Breast epithelium (tissue), 4 donors: ENCODE results near the gene SRCAP. TPM values are rescaled to one million over a fixed set of nuclear protein-coding genes. Genes with fewer than 3 reads are reported as not detected.

ENCODE experiments used
- DNase-seq, 2 donors: peaks; one replicate each; pipeline ENCODE4 v3.0.0-alpha.2; 2019; ENCODE audit warnings: low spot score in 2 of 2
- H3K27ac ChIP-seq, 2 donors: fragments of 200-600 bp; sonication (generic) in 1 of 2; one replicate each; pipeline ENCODE4 v1.5.1; 2016 to 2019; ENCODE audit warnings: mild to moderate bottlenecking in 1 of 2
- H3K27me3 ChIP-seq, 2 donors: fragments of 200-600 bp; sonication (generic) in 1 of 2; one replicate each; pipeline versions ENCODE4 v1.5.1 to v1.6.0; 2017 to 2019; ENCODE audit warnings: control low read depth in 1 of 2, mild to moderate bottlenecking in 1 of 2
- H3K36me3 ChIP-seq: fragments of 200-600 bp; one replicate; pipeline ENCODE4 v1.5.1; 2019
- H3K4me1 ChIP-seq, 2 donors: fragments of 200-600 bp; sonication (generic); one replicate each; pipeline ENCODE4 v1.5.1; 2016 to 2019; ENCODE audit warnings: control low read depth in 1 of 2
- H3K4me3 ChIP-seq, 3 donors: fragments of 200-600 bp; sonication (generic); 1 replicate in 2 of 3; 2 replicates in 1 of 3; pipeline ENCODE4 v1.5.1; 2016 to 2019; ENCODE audit warnings: mild to moderate bottlenecking in 3 of 3, moderate library complexity in 2 of 3
- H3K9me3 ChIP-seq, 2 donors: fragments of 200-600 bp; sonication (generic) in 1 of 2; one replicate each; pipeline ENCODE4 v1.5.1; 2016 to 2019; ENCODE audit warnings: control low read depth in 1 of 2
- POLR2A ChIP-seq: fragments of 450-650 bp; IDR thresholded peaks from one replicate; pipeline ENCODE4 v1.6.1; 2016; ENCODE audit warnings: antibody characterized with exemption, mild to moderate bottlenecking, moderate library complexity
- POLR2AphosphoS5 ChIP-seq, 3 donors: sonication (generic); formaldehyde crosslinking; IDR thresholded peaks; one replicate each; pipeline ENCODE4 v1.6.1; 2017; ENCODE audit warnings: antibody characterized with exemption in 3 of 3
- intact Hi-C: fragments of 100-400 bp; cut with DNase I; formaldehyde crosslinking; loops from one replicate; pipeline ENCODE4 v1.15.1; 2023; ENCODE audit warnings: low total_unique reads
- total RNA-seq, 3 donors: library from RNA; depleted of rRNA; stranded (reverse); fragments of >200 nt; gene quantifications; one replicate each; pipeline ENCODE4 v1.1.0, GENCODE V29; 2016
- TF ChIP-seq, protein P1 (sequence below), 3 donors: fragments of 450-650 bp; IDR thresholded peaks; one replicate each; pipeline ENCODE4 v1.5.1; 2016 to 2017; ENCODE audit warnings: antibody characterized with exemption in 3 of 3, mild to moderate bottlenecking in 3 of 3, moderate library complexity in 3 of 3

Gene SRCAP
- total RNA-seq, 3 donors from 2014 or later, result 19.0 to 24.9 (median 20.8) TPM

DNA sequence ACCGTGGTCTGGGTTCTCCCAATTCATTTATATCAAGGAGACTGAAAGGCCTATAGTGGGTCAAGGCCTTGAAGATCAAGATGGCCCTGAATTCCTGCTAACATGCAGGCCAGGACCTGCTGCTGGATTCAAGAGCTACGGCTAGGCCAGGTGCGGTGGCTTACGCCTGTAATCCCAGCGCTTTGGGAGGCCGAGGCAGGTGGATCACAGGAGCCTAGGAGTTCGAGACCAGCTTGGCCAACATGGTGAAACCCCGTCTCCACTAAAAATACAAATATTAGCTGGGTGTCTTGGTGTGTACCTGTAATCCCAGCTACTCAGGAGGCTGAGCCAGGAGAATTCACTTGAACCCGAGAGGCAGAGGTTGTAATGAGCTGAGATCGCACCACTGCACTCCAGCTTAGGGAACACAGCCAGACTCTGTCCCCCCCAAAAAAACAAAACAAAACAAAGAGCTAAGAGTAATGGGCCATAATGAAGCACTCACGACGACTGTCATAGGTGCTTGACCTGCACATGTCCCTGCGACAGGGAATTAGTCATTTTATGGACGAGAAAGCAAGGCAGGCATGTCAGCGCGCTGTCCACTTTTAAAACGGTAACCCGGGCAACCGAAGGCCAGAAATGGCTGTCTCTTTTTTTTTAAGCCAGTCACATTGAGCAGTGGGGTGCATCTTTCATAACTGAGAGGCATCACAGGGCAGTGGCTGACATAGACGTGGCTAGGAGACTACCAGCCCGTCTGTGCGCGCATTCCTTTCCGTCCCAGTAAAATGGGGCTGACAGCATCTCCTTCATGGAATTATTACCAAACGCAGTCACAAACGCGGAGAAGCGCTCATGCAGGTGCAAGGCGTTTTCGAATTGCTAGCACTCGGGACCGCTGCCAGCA is 41.8 kb upstream of the SRCAP start:
- Histone ChIP-seq H3K9me3 (no peaks in the 10 kb centered on the region), H3K4me1 (peaks cover 5 to 19% of the 10 kb centered on the region in 2 donors), H3K27ac (peak overlapping the region; percentile 97 to 99), H3K27me3 (no peaks in the 10 kb centered on the region), H3K36me3 (no peaks in the 10 kb centered on the region), H3K4me3 (peak overlapping the region; percentile 67 to 97 (median 79))
- TF ChIP-seq, protein P1, sequence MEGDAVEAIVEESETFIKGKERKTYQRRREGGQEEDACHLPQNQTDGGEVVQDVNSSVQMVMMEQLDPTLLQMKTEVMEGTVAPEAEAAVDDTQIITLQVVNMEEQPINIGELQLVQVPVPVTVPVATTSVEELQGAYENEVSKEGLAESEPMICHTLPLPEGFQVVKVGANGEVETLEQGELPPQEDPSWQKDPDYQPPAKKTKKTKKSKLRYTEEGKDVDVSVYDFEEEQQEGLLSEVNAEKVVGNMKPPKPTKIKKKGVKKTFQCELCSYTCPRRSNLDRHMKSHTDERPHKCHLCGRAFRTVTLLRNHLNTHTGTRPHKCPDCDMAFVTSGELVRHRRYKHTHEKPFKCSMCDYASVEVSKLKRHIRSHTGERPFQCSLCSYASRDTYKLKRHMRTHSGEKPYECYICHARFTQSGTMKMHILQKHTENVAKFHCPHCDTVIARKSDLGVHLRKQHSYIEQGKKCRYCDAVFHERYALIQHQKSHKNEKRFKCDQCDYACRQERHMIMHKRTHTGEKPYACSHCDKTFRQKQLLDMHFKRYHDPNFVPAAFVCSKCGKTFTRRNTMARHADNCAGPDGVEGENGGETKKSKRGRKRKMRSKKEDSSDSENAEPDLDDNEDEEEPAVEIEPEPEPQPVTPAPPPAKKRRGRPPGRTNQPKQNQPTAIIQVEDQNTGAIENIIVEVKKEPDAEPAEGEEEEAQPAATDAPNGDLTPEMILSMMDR (IDR thresholded peaks at IDR 0.05), result no peak
- no peak for TF ChIP-seq POLR2AphosphoS5 (IDR thresholded peaks at IDR 0.05)
- TF ChIP-seq POLR2A, result no peak
- intact Hi-C loops, result no loop called here
- DNase-seq, result no peak

- Histone ChIP-seq H3K4me3 (peak within 1 kb of the TSS; percentile 79 to 97 (median 85)), H3K9me3 (no peaks in the 10 kb centered on the region), H3K4me1 (peaks cover 5 to 25% of the 10 kb centered on the region in 2 donors), H3K27me3 (no peaks in the 10 kb centered on the region), H3K36me3 (peaks cover 4% of the 10 kb centered on the region), H3K27ac (peak within 1 kb of the TSS; percentile 97 to 99)
- intact Hi-C loops, result no loop called here
- TF ChIP-seq, protein P1 (IDR thresholded peaks at IDR 0.05), result peak; percentile 40 to 70 (median 47)
- peak; percentile 95 to 99 (median 99) for TF ChIP-seq POLR2AphosphoS5 (IDR thresholded peaks at IDR 0.05)
- peak; percentile 95 for TF ChIP-seq POLR2A
- DNase-seq, result peak; percentile 100
Measured at GRCh38 chr16:30657866-30658730, 40.9 kb upstream of the SRCAP start, which contains the start of gene FBRS. FBRS (plus strand) TSS chr16:30658431; CDS start chr16:30659519, 1,088 bp downstream.

- TF ChIP-seq, protein P1 (IDR thresholded peaks at IDR 0.05), result peak in 1 of 3 donors; percentile 10
- TF ChIP-seq POLR2AphosphoS5 (IDR thresholded peaks at IDR 0.05), result peak in 2 of 3 donors; percentile 39
- no peak for TF ChIP-seq POLR2A
- DNase-seq, result no peak
- intact Hi-C loops, result no loop called here
- Histone ChIP-seq H3K4me3 (peak overlapping the region; percentile 79 to 97 (median 85)), H3K4me1 (peaks cover 5 to 25% of the 10 kb centered on the region in 2 donors), H3K27ac (peak overlapping the region; percentile 97 to 99), H3K9me3 (no peaks in the 10 kb centered on the region), H3K27me3 (no peaks in the 10 kb centered on the region), H3K36me3 (peaks cover 4% of the 10 kb centered on the region)
Measured at GRCh38 chr16:30658731-30659506, 40.1 kb upstream of the SRCAP start.

DNA sequence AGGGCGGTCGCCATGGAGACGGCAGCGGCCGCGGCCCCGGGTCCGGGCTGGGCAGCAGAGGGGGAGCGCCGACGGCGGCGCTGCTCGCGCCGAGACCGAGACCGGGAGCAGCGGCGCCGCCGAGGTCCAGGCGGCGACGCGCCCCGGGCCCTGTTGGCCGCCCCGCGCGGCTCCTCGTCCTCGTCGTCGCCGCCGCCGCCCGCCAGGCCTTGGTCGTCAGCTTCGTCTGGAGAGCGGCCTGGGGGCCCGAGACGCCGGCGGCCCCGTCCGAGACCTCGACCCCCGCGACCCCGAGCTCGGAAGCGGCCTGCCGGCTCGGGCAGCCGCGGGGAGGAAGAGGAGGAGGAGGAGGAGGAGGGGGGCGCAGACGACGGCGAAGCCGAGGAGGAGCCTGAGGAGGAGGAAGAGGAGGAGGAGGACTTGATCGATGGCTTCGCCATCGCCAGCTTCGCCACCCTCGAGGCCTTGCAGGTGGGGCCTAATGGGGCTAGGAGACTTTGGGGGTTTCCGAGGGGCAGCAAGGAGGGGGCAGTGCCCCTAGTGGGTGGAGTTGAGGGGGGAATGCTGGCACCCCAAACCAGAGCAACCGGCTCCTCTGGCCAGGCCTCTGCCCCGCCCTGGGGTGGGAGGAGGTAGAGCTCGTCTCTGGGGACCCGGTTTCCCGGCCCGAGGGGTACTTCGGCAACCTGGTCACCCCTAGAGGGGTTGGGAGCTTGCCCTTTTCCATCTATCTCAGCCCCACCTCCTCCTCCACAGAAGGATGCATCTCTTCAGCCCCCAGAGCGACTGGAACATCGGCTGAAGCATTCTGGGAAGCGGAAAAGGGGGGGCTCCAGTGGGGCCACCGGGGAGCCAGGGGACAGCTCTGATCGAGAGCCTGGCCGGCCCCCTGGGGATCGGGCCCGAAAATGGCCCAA is 39.2 kb upstream of the SRCAP start:
- H3K27ac ChIP-seq, result peak overlapping the region; percentile 97 to 99
- H3K4me3 ChIP-seq, result peak overlapping the region; percentile 79 to 97 (median 85)
- TF ChIP-seq, protein P1 (IDR thresholded peaks at IDR 0.05), result peak in 1 of 3 donors; percentile 16
- TF ChIP-seq POLR2A, result no peak
- peaks cover 4% of the 10 kb centered on the region for H3K36me3 ChIP-seq
- DNase-seq, result peak in 1 of 2 donors; percentile 45
- peaks cover 5 to 25% of the 10 kb centered on the region in 2 donors for H3K4me1 ChIP-seq
- intact Hi-C loops, result no loop called here
- H3K27me3 ChIP-seq, result no peaks in the 10 kb centered on the region
- H3K9me3 ChIP-seq, result no peaks in the 10 kb centered on the region
